Amygdala (tissue), 56 donors: ENCODE measurements around the gene HDAC4.
A peak's percentile ranks its signal among the peaks of the same experiment; 100 is the strongest.

ENCODE experiments used
- DNase-seq, 56 donors: peaks; one replicate each; lab custom pipeline; 2025; lab: John Stamatoyannopoulos, UW

The HDAC4 gene

DNA sequence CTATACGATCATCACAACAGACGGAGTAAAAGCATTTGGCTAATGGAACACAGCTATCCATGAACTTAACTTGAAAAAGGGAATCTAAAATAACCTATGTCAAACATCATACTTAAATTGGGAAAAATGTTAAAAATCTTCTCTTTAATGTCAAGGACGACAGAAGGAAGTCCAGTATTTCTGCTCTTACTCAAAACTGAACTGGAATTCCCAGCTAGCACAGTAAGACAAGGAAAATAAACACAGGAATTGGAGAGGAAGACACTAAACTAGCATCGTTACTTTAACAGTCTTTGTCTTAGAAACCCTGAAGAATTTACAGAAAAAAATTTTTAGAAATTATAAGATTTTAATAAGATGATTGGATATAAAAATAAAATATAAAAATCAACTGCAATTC lies 112.6 kb downstream of the HDAC4 start:
- no peak for DNase-seq

- no peak for DNase-seq
These were observed 113.4 kb downstream of the HDAC4 start for GRCh38 chr2:239287461-239287860.

GRCh38 chr2:239286901-239287300 lies 113.9 kb downstream of the HDAC4 start:
- DNase-seq = no peak

DNA sequence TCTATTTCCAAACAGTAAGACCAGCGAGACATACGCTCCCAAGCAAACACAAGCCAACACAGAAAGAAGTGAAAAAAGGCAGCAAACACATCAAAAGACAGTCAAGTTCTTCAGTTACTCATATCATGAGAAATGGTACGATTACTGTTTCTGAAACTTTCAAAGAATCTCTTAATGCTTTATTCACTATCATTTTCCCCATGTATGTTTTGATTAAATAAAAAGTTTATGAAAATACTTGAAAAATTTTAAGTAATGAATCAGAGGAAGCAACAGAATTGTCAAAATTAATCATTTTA lies 114.9 kb downstream of the HDAC4 start:
- DNase-seq = no peak

DNA sequence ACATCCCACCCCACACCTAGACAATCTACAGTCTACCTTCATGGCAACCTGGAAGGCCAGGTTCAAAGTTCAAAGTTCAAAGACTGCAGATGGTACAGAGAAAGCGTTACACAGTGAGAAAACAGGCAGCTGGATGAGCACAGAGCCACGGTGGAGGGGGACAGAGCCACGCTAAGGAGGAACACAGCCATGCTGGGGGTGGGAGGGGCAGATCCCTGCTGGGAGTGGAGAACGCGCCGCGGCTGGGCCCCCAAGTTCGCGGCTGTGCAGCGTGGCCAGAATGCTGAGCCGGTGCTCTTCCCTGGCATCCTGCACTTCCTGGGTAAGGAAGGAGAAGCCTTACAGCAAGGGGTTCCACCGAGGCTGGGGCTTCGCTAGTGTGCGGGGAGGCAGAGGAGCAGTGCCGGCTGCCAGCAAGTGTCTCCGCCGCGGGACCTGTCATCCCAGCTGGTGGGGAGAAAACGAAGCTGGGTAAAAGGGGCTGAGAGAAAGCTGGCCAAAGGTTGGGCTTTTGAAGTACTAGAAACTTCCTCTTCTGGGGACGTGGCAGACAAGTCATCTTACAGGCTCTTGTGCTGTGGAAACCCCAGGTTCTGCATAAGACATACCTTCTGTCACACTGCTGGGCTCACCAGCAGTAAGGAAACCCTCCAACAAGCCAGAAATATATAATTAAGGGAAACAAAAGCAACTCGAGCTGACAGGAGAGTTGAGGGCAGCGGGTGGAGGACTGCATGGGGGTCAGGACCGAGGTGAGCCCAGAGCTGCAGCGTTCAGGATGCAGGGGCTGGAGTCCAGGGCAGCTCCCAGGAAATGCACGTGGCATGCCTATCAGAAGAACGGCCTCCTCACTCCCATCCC lies 115.5 kb downstream of the HDAC4 start:
- peak in 1 of 56 donors; percentile 38 for DNase-seq

DNA sequence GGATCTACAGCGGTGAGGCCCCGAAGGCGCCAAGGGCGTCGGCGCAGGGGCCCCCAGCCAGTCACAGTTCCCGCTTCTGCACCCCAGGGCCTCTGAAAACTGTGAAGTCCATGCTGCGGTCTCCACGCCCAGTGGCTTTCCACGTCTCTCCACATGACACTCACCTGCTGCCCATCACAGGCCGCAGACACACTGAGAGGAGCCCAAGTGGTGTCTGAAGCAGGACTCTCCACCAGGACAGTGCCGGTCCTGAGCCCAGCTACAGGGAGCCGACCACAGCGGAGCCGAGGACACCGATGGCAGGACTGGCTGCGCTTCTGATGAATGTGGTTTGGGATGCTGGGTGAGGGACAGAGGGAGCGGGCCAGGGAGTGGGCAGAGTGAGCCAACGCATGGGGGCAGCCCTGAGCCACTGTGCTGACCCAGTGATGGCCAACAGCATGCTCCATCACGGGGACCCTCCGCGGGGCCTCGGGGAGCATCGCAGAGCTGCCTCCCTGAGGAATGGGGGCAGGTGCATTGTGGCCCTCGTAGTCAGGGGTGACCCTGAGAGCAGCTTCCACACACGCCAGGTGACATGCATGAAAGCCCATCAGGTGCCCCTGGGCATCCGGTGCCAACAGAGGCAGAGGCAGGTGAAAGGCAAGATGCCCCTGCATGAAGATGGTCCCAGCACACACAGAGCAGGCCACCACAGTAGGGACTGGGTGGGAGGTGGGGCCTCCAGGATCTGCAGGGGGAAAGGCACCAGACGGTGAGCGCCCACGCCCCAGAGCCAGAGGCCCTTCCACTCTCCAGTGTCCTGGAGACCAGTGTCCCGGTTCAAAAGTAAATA lies 116.6 kb downstream of the HDAC4 start:
- DNase-seq = peak in 3 of 56 donors; percentile 30 to 48 (median 48)

DNA sequence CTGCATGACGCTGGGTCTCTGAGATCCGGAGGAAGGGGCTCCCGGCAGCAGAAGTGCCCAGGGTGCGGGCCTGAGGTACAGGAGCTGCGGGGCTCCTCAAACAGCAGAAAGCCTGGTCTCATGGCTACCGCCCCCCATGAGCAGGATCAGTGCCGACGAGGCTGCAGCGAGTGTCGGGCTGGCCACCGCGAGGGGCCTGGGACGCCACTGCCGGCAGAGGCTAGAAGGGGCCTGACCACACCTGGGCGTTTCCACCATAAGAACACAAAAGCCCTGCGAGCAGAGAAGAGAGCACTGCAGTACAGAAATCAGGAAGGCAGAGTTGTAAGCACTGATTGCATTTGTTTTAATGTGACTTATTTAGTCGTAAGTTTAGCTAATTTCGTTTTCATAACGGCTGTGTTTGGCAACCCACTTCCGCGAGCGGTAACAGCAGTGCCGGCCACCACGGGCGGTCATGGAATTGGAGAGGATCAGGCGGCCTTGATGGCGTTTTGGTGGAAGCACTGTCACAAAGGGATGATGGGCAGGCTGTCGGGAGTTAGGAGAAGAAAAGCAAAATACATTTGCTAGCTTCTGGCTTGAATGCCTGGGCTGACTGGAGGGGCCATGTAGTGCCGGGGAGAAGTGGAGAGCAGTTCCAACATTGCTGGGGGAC lies 117.4 kb downstream of the HDAC4 start:
- DNase-seq = no peak

GRCh38 chr2:239282448-239283287 lies 118.2 kb downstream of the HDAC4 start:
- no peak for DNase-seq

DNA sequence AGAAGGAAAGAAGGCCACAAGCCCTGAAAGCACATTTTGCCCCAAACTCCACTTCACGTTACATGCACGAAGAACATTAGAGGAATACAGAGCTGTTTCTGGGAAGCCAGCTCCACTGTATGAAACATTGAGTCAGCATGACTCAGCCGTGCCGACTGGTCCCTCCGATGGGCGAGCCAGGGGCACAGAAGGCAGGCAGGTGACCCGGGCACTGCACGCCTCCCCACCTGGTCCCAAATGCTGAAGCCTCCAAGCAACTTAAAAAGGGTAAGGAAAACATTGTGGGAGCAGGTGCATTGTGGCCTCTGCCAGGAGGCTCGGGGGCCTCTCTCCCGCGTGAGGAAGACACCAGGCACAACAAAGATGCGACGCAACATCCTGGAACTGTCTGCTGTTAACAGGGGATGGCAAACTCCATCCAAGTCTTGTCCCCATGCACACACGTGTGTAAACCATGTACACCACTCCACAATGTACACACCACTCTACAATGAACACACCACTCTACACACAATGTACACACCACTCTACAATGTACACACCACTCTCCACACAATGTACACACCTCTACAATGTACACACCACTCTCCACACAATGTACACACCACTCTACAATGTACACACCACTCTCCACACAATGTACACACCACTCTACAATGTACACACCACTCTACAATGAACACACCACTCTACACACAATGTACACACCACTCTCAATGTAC lies 120.4 kb downstream of the HDAC4 start:
- DNase-seq = peak in 4 of 56 donors; percentile 22 to 54 (median 26)

GRCh38 chr2:239279508-239280295 lies 121.1 kb downstream of the HDAC4 start:
- no peak for DNase-seq

GRCh38 chr2:239278941-239279365 lies 121.9 kb downstream of the HDAC4 start:
- no peak for DNase-seq

- no peak for DNase-seq
These were observed 122.5 kb downstream of the HDAC4 start for GRCh38 chr2:239278361-239278760.

DNA sequence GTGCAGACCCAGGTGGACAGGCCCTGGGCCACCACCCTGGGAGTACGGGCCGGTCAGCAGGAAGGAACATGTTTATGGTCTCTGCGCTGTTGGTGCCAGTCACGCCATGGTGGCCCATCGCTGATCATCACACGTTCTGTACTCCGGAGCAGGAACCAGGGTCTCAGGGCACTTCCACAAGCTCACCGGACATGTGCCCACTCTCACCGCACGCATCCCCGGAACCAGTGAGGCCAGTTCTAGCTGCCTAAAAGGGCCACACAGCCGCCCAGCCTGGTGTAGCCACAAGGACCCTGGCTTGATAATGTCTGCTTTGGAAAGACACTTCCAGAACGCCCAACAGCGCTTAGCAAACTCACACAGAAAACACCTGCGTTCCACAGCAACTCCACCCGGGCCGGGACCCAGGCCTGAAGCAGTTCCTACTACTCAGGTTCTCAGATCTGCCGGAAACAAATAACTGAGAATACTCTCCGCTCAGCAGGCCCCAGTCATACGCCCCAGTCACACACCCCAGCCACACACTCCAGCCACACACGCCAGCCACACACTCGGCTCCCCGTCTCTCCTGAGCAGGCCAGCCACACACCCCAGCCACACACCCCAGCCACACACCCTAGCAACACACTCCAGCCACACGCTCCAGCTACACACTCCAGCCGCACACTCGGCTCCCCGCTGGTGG lies 123.3 kb downstream of the HDAC4 start:
- no peak for DNase-seq

- no peak for DNase-seq
These were observed 124.0 kb downstream of the HDAC4 start for GRCh38 chr2:239276851-239277250.

DNA sequence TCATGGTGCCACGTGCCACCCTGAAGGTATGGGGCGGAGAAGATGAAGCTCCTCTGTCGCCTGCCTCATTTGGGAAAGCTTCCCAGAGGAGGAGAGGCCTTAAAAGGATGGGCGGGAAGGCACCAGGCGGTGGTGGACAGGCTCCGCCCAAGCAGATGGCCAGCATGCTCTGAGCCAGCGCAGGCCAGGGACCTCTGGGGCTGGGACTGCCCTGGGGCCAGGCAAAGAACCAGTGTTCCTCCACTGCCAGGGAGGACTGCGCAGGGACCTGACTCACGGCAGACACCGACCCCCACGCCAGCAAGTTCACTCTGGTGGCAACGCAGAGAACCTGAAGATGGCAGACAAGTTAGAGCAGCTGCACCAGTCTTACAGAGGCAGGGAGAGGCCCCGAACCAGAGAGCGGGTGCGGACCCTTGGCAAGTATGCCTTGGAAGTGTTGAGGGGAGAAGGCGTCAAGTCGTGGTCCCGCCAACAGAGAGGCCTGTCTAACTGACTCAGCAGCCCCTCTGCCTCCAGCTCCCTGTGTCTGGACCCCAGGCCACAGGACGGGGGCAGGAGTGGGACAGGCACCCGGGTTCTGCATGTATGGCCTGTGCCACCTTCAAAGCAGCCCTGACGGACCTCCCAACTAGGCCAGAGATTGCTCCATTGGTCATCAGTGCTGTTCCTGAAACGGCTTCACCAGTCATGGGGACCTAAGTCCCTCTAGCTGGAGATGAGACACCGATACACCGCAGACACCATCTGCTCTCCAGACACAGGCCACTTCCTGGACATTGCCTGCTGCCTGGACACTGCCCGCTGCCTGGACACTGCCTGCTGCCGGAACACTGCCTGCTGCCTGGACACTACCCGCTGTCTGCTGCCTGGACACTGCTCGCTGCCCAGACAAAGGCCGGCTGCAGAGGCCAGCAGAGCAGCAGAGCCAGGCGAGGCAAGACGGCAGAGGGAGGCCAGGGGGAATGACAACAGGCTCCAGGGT lies 124.7 kb downstream of the HDAC4 start:
- peak in 19 of 56 donors; percentile 21 to 79 (median 55) for DNase-seq

GRCh38 chr2:239275044-239275685 lies 125.7 kb downstream of the HDAC4 start:
- DNase-seq = peak in 28 of 56 donors; percentile 41 to 80 (median 60)
